ENCODE measurements around the gene PAPSS1.

DNA sequence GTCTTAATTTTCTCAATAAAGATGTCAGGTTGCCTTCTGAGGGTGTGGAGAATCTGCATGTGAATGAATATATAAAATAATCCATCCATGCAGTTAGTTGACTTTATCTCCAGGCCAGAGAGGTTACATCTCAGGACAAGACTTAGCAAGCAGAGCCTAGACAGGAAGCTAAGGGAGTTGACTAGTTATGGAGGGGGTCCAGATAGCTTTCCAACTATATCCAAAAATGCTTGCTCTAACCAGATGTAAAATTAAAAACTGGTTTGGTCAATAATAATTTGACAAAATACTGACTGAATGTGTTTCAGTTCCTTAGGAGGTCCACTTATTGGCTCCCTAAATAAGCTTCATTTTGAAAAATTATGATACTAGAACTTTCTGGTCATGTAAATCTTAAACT is 101.4 kb downstream of the PAPSS1 start:
- no peak for TF ChIP-seq RCOR1 (IDR thresholded peaks at IDR 0.05; ENCODE audit: borderline replicate concordance in 1 of 2, low read depth in 2 of 2, low read length in 2 of 2)
- TF ChIP-seq, protein P1, sequence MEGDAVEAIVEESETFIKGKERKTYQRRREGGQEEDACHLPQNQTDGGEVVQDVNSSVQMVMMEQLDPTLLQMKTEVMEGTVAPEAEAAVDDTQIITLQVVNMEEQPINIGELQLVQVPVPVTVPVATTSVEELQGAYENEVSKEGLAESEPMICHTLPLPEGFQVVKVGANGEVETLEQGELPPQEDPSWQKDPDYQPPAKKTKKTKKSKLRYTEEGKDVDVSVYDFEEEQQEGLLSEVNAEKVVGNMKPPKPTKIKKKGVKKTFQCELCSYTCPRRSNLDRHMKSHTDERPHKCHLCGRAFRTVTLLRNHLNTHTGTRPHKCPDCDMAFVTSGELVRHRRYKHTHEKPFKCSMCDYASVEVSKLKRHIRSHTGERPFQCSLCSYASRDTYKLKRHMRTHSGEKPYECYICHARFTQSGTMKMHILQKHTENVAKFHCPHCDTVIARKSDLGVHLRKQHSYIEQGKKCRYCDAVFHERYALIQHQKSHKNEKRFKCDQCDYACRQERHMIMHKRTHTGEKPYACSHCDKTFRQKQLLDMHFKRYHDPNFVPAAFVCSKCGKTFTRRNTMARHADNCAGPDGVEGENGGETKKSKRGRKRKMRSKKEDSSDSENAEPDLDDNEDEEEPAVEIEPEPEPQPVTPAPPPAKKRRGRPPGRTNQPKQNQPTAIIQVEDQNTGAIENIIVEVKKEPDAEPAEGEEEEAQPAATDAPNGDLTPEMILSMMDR (IDR thresholded peaks at IDR 0.05 in 2 of 3, conservative IDR thresholded peaks at IDR 0.05 in 1 of 3; ENCODE audit: insufficient read depth in 2 of 3, low read depth in 1 of 3, low read length in 3 of 3): no peak
- no peak for TF ChIP-seq PKNOX1 (IDR thresholded peaks at IDR 0.05)
- TF ChIP-seq EZH2 (IDR thresholded peaks at IDR 0.05; ENCODE audit: borderline replicate concordance, low read depth, low read length): no peak
- TF ChIP-seq, protein P2, sequence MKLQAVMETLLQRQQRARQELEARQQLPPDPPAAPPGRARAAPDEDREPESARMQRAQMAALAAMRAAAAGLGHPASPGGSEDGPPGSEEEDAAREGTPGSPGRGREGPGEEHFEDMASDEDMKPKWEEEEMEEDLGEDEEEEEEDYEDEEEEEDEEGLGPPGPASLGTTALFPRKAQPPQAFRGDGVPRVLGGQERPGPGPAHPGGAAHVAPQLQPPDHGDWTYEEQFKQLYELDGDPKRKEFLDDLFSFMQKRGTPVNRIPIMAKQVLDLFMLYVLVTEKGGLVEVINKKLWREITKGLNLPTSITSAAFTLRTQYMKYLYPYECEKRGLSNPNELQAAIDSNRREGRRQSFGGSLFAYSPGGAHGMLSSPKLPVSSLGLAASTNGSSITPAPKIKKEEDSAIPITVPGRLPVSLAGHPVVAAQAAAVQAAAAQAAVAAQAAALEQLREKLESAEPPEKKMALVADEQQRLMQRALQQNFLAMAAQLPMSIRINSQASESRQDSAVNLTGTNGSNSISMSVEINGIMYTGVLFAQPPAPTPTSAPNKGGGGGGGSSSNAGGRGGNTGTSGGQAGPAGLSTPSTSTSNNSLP (IDR thresholded peaks at IDR 0.05; ENCODE audit: borderline replicate concordance, low read depth, low read length): no peak
- TF ChIP-seq YY1 (IDR thresholded peaks at IDR 0.05; ENCODE audit: borderline replicate concordance in 1 of 3, control insufficient read depth in 1 of 3, extremely low read depth in 1 of 3, insufficient read depth in 3 of 3, insufficient read length in 1 of 3, insufficient replicate concordance in 2 of 3, low read depth in 1 of 3, low read length in 2 of 3): no peak
- no peak for TF ChIP-seq ZNF274 (IDR thresholded peaks at IDR 0.05; ENCODE audit: borderline replicate concordance, low read depth, low read length)
- TF ChIP-seq BMI1 (IDR thresholded peaks at IDR 0.05; ENCODE audit: low read length): no peak

All from K562 (cell line).